ENCODE data around the gene PRR5L.

DNA sequence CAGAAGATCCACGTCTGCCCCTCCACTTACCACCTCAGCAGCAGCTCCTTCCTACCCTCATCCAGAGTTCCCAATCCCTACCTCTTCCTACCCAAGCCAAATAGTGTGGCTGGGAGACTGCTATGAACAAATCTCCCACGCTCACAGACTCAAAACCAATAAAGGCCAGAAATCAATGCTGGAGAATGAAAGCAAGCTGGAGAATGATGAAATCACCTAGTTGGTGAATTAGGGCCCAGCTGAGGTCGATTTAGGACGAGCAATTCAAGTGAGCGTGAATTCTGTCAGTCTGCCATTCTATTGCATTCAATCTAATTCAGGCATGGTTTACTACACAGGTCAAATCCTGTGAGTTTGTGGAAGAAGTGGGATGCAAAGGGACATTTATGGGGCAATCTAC is 29.3 kb upstream of the PRR5L start:
- TF ChIP-seq, protein P1, sequence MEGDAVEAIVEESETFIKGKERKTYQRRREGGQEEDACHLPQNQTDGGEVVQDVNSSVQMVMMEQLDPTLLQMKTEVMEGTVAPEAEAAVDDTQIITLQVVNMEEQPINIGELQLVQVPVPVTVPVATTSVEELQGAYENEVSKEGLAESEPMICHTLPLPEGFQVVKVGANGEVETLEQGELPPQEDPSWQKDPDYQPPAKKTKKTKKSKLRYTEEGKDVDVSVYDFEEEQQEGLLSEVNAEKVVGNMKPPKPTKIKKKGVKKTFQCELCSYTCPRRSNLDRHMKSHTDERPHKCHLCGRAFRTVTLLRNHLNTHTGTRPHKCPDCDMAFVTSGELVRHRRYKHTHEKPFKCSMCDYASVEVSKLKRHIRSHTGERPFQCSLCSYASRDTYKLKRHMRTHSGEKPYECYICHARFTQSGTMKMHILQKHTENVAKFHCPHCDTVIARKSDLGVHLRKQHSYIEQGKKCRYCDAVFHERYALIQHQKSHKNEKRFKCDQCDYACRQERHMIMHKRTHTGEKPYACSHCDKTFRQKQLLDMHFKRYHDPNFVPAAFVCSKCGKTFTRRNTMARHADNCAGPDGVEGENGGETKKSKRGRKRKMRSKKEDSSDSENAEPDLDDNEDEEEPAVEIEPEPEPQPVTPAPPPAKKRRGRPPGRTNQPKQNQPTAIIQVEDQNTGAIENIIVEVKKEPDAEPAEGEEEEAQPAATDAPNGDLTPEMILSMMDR (IDR thresholded peaks at IDR 0.05), result no peak
- TF ChIP-seq EZH2phosphoT487 (IDR thresholded peaks at IDR 0.05) (no peak), EZH2 (IDR thresholded peaks at IDR 0.05) (no peak)

Measured in neural progenitor cell (in vitro differentiated cells).